ENCODE measurements around the gene ORM1. TPM values are rescaled to one million over a fixed set of nuclear protein-coding genes. Genes with fewer than 3 reads are reported as not detected.
A peak's percentile ranks its signal among the peaks of the same experiment; 100 is the strongest.

ORM1 gene
- total RNA-seq, 1 donor from 2014 or later: 9.2 TPM

DNA sequence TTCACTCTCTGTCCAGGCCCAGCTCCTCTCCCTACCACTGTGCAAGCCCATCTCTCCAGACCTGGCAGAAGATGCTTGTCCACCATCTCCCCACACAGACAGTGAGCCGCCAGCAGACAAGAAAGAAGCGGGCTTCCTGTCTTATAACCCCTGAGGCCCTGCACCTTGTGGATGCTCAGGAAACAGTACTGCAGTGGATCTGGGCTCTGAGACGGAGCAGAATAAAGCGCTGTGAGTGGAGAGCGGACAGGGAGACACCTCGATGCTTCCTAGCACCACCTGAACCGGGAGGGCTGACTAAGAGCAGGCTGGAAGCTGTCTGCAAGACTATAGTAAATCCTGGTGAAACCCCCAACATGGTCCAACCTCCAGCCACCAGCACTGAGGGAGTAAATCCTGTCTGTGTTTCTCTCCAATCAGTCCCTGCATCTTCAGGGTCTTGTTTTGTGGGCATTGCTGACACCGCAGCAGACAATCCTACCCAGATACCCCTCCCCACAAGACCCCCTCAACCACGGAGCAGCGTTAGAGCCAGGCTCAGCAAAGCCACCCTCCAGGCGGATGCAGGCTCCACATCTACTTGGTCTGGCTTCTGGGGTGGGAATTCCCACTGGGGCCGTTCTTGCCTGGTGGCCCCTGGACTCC is 25.5 kb downstream of the ORM1 start:
- no peak overlapping the region for H3K4me3 ChIP-seq
- H3K36me3 ChIP-seq: peaks cover 100% of the 10 kb centered on the region
- H3K27me3 ChIP-seq (ENCODE audit: low read depth): no peaks in the 10 kb centered on the region
- intact Hi-C loops (cut with DNase I): no loop called here
- DNase-seq (no peak), ATAC-seq (no peak)
- H3K4me1 ChIP-seq: peaks cover 23% of the 10 kb centered on the region
- H3K9me3 ChIP-seq: no peaks in the 10 kb centered on the region
- peak overlapping the region; percentile 64 for H3K27ac ChIP-seq
- TF ChIP-seq, protein P1, sequence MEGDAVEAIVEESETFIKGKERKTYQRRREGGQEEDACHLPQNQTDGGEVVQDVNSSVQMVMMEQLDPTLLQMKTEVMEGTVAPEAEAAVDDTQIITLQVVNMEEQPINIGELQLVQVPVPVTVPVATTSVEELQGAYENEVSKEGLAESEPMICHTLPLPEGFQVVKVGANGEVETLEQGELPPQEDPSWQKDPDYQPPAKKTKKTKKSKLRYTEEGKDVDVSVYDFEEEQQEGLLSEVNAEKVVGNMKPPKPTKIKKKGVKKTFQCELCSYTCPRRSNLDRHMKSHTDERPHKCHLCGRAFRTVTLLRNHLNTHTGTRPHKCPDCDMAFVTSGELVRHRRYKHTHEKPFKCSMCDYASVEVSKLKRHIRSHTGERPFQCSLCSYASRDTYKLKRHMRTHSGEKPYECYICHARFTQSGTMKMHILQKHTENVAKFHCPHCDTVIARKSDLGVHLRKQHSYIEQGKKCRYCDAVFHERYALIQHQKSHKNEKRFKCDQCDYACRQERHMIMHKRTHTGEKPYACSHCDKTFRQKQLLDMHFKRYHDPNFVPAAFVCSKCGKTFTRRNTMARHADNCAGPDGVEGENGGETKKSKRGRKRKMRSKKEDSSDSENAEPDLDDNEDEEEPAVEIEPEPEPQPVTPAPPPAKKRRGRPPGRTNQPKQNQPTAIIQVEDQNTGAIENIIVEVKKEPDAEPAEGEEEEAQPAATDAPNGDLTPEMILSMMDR (IDR thresholded peaks at IDR 0.05): no peak

DNA sequence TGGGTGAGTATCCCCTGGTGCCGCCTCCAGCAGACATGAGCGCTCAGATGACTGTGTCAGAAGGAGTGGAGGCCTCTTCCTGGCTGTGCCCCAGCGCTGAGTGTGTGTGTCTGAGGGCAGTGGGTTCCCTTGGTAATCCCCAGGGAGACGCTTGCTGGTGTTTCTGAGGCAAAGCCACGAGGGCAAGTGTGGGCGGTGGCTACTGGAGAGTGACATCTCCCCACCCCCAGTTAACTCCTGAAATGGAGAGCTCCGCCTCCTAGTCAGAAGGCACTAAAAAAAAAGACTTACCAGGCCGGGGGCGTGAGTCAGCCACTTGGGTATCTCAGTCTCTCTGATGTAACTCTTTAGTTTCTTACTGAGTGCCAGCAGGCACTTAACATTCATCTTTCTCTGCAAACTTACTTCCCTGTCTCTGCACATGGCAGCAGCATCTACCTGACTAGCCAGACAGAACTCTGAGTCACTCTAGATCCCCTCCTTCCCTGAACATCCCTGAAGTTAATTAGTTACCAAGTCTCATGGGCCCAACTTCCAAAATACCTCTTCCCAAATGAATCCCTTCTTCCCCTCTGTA is 26.1 kb downstream of the ORM1 start:
- Histone ChIP-seq H3K36me3 (peaks cover 98% of the 10 kb centered on the region), H3K27ac (peak overlapping the region; percentile 64), H3K27me3 (ENCODE audit: low read depth) (no peaks in the 10 kb centered on the region), H3K4me1 (peaks cover 23% of the 10 kb centered on the region), H3K9me3 (no peaks in the 10 kb centered on the region), H3K4me3 (no peak overlapping the region)
- peak; percentile 84 to 93 for ATAC-seq
- TF ChIP-seq, protein P1 (IDR thresholded peaks at IDR 0.05): no peak
- DNase-seq: peak; percentile 92
- intact Hi-C loops (cut with DNase I): no loop called here

DNA sequence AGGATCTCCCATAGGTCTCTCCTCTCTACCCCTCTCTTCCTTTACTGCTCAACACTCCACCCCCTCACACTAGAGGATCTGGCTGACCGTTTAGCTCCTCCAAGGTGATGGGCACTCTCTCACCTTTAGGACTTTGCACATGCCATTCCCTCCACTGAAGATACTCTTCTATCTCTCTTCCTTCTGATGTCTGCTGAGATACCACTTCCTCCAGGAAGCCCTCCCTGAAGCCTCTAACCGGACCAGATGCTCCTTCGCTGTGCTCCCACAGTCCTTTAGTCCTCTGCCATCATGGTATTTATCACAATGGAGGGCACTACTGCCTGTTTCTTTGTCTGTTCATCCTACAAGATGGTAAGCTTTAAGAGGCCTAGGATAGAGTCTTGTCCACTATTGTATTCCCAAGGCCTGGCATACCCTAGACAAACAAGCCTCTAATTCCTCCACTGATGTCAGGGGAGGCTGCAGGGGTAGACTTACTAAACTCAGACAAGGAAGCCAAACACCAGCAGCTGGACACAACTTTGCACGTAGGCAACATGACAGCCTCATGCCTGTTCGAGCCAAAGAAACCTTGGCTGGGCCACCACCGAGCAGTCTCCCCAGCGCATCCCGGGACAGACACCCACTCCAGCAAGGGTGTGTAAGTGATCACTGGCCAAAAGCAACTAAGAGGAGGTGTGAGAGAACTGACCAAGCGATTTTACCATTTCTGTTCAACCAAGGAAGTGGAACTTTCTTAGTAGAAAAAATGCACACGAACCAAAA is 27.0 kb downstream of the ORM1 start:
- peak overlapping the region; percentile 13 for H3K27ac ChIP-seq
- H3K36me3 ChIP-seq: peaks cover 93% of the 10 kb centered on the region
- intact Hi-C loops (cut with DNase I): no loop called here
- H3K9me3 ChIP-seq: no peaks in the 10 kb centered on the region
- H3K4me3 ChIP-seq: no peak overlapping the region
- no peaks in the 10 kb centered on the region for H3K27me3 ChIP-seq (ENCODE audit: low read depth)
- H3K4me1 ChIP-seq: peaks cover 23% of the 10 kb centered on the region
- DNase-seq (no peak), ATAC-seq (no peak)
- TF ChIP-seq, protein P1 (IDR thresholded peaks at IDR 0.05): no peak

DNA sequence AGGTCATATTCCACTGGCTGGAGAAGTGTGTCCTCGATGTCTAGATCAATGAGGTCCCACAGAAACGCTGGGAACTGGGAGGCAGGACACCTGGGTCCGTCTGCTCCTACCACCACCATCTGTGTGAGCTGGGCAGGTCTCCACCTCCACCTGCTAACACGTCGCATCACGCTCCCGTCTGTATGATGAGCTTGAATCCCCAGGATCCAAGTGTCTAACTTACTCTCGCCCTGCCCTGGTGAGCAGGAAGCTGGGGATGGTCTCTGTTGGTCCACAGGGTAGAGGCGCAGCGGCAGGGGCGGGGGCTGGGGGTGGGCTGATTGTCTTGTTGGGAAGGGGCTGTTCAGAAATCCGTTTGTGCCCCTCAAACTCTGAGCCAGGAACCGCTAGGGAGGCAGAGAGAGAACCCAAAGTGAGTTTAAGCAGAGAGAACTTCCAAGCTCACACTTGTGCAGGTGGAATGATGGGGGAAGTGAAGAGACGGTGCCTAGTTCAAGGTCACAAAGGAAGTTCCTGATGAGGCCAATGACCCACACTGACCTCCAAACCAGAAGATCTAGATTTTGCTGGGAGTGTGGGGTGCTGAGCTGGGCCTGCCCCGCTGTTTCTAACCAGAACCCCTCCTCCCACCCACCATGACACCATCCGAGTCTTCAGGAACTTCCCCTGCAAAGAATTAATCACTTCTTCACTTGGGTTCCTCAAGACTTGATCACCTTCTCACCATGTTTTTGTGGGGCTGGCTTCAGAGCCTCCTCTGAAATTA is 27.9 kb downstream of the ORM1 start:
- Histone ChIP-seq H3K36me3 (peaks cover 93% of the 10 kb centered on the region), H3K4me3 (no peak overlapping the region), H3K4me1 (peaks cover 23% of the 10 kb centered on the region), H3K9me3 (no peaks in the 10 kb centered on the region), H3K27me3 (ENCODE audit: low read depth) (no peaks in the 10 kb centered on the region), H3K27ac (peak overlapping the region; percentile 13)
- no peak for DNase-seq
- TF ChIP-seq, protein P1 (IDR thresholded peaks at IDR 0.05): no peak
- intact Hi-C loops (cut with DNase I): no loop called here
- no peak for ATAC-seq

DNA sequence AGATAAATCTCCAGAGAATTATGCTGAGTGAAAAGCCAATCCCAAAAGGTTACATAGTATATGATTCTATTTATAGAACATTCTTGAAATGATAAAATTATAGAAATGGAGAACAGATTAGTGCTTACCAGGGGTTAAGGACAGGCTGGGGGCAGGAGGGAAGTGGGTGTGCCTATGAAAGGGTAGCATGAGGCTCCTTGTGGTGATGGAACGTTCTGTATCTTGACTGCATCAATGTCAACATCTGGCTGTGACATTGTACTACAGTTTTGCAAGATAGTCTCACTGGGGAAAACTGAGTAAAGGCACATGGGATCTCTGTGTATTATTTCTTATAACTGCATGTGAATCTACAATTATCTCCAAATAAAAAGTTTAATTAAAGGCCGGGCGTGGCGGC is 29.0 kb downstream of the ORM1 start:
- no peak overlapping the region for H3K27ac ChIP-seq
- TF ChIP-seq, protein P1 (IDR thresholded peaks at IDR 0.05): no peak
- no peak for ATAC-seq

More for the DNA sequence above, 29.0 kb downstream of the ORM1 start:
- Histone ChIP-seq H3K4me3 (no peak overlapping the region), H3K4me1 (peaks cover 23% of the 10 kb centered on the region), H3K9me3 (no peaks in the 10 kb centered on the region), H3K36me3 (peaks cover 93% of the 10 kb centered on the region), H3K27me3 (ENCODE audit: low read depth) (no peaks in the 10 kb centered on the region)
- intact Hi-C loops (cut with DNase I): no loop called here
- no peak for DNase-seq
